ENCODE results near the gene CSF3R. TPM values are rescaled to one million over a fixed set of nuclear protein-coding genes. Genes with fewer than 3 reads are reported as not detected.

The CSF3R gene
- total RNA-seq, 2 experiments from 2014 or later = 3.7 to 4.1 TPM

DNA sequence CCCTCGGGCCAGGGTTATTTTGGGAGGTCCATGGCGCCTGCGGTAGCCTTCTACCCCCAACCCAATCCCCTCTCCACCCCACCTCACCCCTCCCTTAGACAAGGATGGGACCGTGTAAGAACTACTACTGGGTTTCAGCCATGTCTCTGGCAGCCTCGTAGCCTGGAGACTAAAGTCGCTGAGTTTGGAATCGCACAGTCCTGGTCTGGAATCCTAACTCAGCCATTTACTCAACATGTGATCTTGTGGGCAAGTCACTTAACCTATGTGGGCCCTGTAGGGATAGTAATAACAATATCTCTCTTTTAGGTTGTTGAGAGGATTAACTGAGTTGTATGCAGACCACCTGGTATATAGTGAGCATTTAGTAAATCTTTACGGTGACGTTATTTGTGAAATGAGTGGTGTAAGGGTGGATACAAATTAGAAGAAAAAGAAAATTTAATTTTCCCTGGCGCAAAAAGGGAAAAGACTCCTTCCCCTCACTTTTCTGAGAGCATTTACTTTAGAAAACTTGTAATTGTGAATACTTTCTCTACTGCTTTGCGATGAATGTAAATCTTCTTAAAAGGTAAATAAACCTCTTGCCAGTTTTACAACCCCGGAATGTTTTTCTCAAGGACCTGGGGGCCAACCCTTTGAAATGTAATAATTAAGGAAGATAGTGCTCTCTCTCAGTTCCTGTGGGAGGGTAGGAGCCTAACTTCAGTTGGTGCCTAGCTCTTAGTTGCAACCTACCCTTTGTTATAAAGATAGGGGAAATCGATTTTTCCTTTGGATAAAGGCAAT is 17.9 kb downstream of the CSF3R start:
- ATAC-seq (ENCODE audit: poor library complexity) = peak; percentile 62
- H3K36me3 ChIP-seq (ENCODE audit: insufficient read depth, low read length) = peaks cover 23% of the 10 kb centered on the region
- Mint-ChIP-seq H3K4me3 (peak overlapping the region; percentile 99), H3K9me3 (no peaks in the 10 kb centered on the region), H3K27ac (peak overlapping the region; percentile 99), H3K27me3 (no peaks in the 10 kb centered on the region), H3K4me1 (ENCODE audit: low read depth) (peaks cover 30% of the 10 kb centered on the region), H3K36me3 (ENCODE audit: low read depth) (peaks cover 40% of the 10 kb centered on the region)
- TF ChIP-seq, protein P1, sequence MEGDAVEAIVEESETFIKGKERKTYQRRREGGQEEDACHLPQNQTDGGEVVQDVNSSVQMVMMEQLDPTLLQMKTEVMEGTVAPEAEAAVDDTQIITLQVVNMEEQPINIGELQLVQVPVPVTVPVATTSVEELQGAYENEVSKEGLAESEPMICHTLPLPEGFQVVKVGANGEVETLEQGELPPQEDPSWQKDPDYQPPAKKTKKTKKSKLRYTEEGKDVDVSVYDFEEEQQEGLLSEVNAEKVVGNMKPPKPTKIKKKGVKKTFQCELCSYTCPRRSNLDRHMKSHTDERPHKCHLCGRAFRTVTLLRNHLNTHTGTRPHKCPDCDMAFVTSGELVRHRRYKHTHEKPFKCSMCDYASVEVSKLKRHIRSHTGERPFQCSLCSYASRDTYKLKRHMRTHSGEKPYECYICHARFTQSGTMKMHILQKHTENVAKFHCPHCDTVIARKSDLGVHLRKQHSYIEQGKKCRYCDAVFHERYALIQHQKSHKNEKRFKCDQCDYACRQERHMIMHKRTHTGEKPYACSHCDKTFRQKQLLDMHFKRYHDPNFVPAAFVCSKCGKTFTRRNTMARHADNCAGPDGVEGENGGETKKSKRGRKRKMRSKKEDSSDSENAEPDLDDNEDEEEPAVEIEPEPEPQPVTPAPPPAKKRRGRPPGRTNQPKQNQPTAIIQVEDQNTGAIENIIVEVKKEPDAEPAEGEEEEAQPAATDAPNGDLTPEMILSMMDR (IDR thresholded peaks at IDR 0.05) = no peak
- peak overlapping the region; percentile 97 for H3K4me3 ChIP-seq (ENCODE audit: low read length)
- intact Hi-C loops (cut with DNase I, micrococcal nuclease) = loop anchor here (1.0 to 10.0 kb wide), 7 partner anchors 14 to 1600 kb away; partner anchors contain the start of genes OSCP1 (in 2 of the 2), CDCA8 (in 1 of the 2), LSM10 (in 1 of the 2) and PSMB2 (in 1 of the 2)
- POLR2A ChIA-PET = interaction anchor here (0.6 to 1.9 kb wide), 17 partner anchors 10 to 302 kb away, joined by 3 to 50 read pairs (median 4); partner anchors contain the start of genes CSF3R, LSM10, OSCP1 and THRAP3
- H3K27ac ChIP-seq (ENCODE audit: low read depth in 1 of 2, low read length in 2 of 2) = peak overlapping the region; percentile 90 to 93
- H3K27me3 ChIP-seq (ENCODE audit: control insufficient read depth in 1 of 2, insufficient read depth in 2 of 2, low read length in 2 of 2) = no peaks in the 10 kb centered on the region
- DNase-seq = peak in 1 of 14 experiments; percentile 25
- no peaks in the 10 kb centered on the region for H3K9me3 ChIP-seq (ENCODE audit: control insufficient read depth in 1 of 2, insufficient read depth in 1 of 2, low read length in 2 of 2)
- H3K4me1 ChIP-seq (ENCODE audit: insufficient read depth, low read length) = peaks cover 24% of the 10 kb centered on the region
- CTCF ChIA-PET = interaction anchor here (1.3 kb wide), 2 partner anchors 14 to 96 kb away, joined by 4 read pairs; partner anchors contain the start of gene OSCP1

DNA sequence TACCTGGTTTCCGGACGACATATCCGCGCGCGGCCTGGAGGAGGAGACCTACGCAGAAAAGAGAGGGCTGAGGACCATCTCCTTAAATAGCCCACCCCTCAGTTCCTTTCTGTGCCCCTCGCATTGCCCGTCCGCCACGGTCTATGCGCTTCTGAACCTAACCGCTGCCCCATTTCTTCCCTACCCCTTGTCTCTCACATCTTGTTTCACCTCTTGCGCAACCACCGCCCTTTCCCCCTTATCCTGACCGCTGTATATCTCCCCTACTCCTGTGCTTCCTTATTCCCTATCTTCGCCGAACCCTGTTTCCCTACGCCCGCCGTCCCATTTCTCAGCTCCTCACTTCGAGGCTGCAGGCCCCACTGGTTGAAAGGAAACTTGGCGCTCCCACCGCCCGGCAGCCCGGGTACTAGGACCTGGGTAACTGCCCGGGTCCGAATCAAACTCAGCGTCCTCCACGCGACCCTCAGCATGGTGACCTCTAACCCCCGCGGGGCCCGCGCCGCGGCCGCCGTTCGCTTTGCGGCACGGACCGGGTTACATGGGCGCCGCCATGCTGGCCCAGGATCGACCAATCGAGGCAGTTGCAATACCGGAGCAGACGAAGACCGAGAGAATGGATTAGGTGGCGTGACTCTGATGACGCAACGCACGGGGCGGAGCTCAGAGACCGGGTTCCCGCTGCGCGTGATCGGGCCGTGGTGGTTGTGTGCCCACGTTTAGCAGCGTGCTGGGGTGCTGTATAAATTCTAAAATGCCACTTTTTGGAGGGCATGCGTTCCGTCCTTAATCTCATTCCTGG is 18.7 kb downstream of the CSF3R start, which contains the start of gene MRPS15:
TSS of gene MRPS15 (minus strand) at position 582 of the 802 bp plus-strand sequence. CDS start at position 473, 109 bp downstream.
- Mint-ChIP-seq H3K4me3 (peak within 1 kb of the TSS; percentile 99), H3K4me1 (ENCODE audit: low read depth) (peaks cover 31% of the 10 kb centered on the region), H3K36me3 (ENCODE audit: low read depth) (peaks cover 45% of the 10 kb centered on the region), H3K9me3 (no peaks in the 10 kb centered on the region), H3K27me3 (no peaks in the 10 kb centered on the region), H3K27ac (peak within 1 kb of the TSS; percentile 99)
- Histone ChIP-seq H3K4me1 (ENCODE audit: insufficient read depth, low read length) (peaks cover 25% of the 10 kb centered on the region), H3K4me3 (ENCODE audit: low read length) (peak within 1 kb of the TSS; percentile 97), H3K36me3 (ENCODE audit: insufficient read depth, low read length) (peaks cover 27% of the 10 kb centered on the region), H3K9me3 (ENCODE audit: control insufficient read depth in 1 of 2, insufficient read depth in 1 of 2, low read length in 2 of 2) (no peaks in the 10 kb centered on the region), H3K27me3 (ENCODE audit: control insufficient read depth in 1 of 2, insufficient read depth in 2 of 2, low read length in 2 of 2) (no peaks in the 10 kb centered on the region), H3K27ac (ENCODE audit: low read depth in 1 of 2, low read length in 2 of 2) (peak within 1 kb of the TSS; percentile 90 to 93)
- intact Hi-C loops (cut with DNase I, micrococcal nuclease) = loop anchor here (1.0 to 10.0 kb wide), 7 partner anchors 13 to 1599 kb away; partner anchors contain the start of genes OSCP1 (in 2 of the 2), CDCA8 (in 1 of the 2), LSM10 (in 1 of the 2) and PSMB2 (in 1 of the 2)
- ChIA-PET CTCF (interaction anchor here (1.3 kb wide), 2 partner anchors 14 to 95 kb away, joined by 4 read pairs; partner anchors contain the start of gene OSCP1), POLR2A (interaction anchor here (0.6 to 1.9 kb wide), 17 partner anchors 9 to 301 kb away, joined by 3 to 50 read pairs (median 4); partner anchors contain the start of genes CSF3R, LSM10, OSCP1 and THRAP3)
- peak; percentile 96 for ATAC-seq (ENCODE audit: poor library complexity)
- peak; percentile 84 to 97 (median 93) for DNase-seq
- TF ChIP-seq, protein P1 (IDR thresholded peaks at IDR 0.05) = no peak

DNA sequence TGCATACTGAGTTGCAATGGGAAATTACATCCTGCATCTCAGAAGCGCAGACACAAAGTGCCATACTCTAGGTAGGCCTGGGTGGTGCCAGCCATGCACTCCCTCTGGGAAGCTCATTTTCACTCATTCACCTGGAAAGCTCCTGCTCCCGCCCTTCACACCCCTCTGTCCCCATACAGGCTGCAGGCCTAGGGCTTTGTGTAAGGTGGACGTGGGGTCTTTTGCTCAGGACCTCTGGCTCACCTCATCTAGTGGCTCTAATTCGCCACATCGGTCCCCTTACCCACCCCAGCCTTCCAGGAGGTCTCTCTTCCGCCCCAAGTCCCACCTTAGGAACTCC is 19.3 kb downstream of the CSF3R start:
- Mint-ChIP-seq H3K27me3 (no peaks in the 10 kb centered on the region), H3K9me3 (no peaks in the 10 kb centered on the region), H3K4me3 (peak overlapping the region; percentile 99), H3K4me1 (ENCODE audit: low read depth) (peaks cover 37% of the 10 kb centered on the region), H3K36me3 (ENCODE audit: low read depth) (peaks cover 49% of the 10 kb centered on the region), H3K27ac (peak overlapping the region; percentile 99)
- ChIA-PET CTCF (interaction anchor here (1.3 kb wide), 2 partner anchors 13 to 95 kb away, joined by 4 read pairs; partner anchors contain the start of gene OSCP1), POLR2A (interaction anchor here (1.2 to 1.9 kb wide), 10 partner anchors 9 to 240 kb away, joined by 3 to 50 read pairs (median 7); partner anchors contain the start of genes LSM10, OSCP1 and THRAP3)
- no peaks in the 10 kb centered on the region for H3K27me3 ChIP-seq (ENCODE audit: control insufficient read depth in 1 of 2, insufficient read depth in 2 of 2, low read length in 2 of 2)
- H3K36me3 ChIP-seq (ENCODE audit: insufficient read depth, low read length) = peaks cover 27% of the 10 kb centered on the region
- H3K4me1 ChIP-seq (ENCODE audit: insufficient read depth, low read length) = peaks cover 31% of the 10 kb centered on the region
- DNase-seq (no peak), ATAC-seq (ENCODE audit: poor library complexity) (no peak)
- H3K4me3 ChIP-seq (ENCODE audit: low read length) = peak overlapping the region; percentile 97
- peak overlapping the region in 1 of 2 donors; percentile 93 for H3K27ac ChIP-seq (ENCODE audit: low read depth in 1 of 2, low read length in 2 of 2)
- H3K9me3 ChIP-seq (ENCODE audit: control insufficient read depth in 1 of 2, insufficient read depth in 1 of 2, low read length in 2 of 2) = no peaks in the 10 kb centered on the region
- intact Hi-C loops (cut with DNase I, micrococcal nuclease) = loop anchor here (5.0 to 10.0 kb wide), 4 partner anchors 236 to 1599 kb away; partner anchors contain the start of genes CDCA8 (in 1 of the 2) and PSMB2 (in 1 of the 2)
- TF ChIP-seq, protein P1 (IDR thresholded peaks at IDR 0.05) = no peak

All from CD4-positive, alpha-beta T cell (primary cell).